Memory B cell (primary cell): ENCODE results near the gene LEO1.
A peak's percentile ranks its signal among the peaks of the same experiment; 100 is the strongest.
"Not testable (repeated sequence)": the region's sequence is repeated elsewhere in the genome, so short reads cannot be mapped to it uniquely, and the experiment has no call there.

Experiments
- ATAC-seq: fragments of 150-1000 bp; cut with Tn5 transposase; 2 replicates; pipeline ENCODE4 v1.10.0; 2021; ENCODE audit warnings: low read depth, mild to moderate bottlenecking, moderate library complexity
- DNase-seq, 2 donors: peaks; one replicate each; pipeline ENCODE4 v3.0.0; 2022; ENCODE audit warnings: low spot score in 2 of 2
- H3K27ac Mint-ChIP-seq: one replicate; pipeline ENCODE4 v1.8.0; 2022; ENCODE audit warnings: mild to moderate bottlenecking, moderate library complexity, mixed read lengths
- H3K27me3 Mint-ChIP-seq: one replicate; pipeline ENCODE4 v1.8.0; 2022; ENCODE audit warnings: mixed read lengths
- H3K36me3 Mint-ChIP-seq: one replicate; pipeline ENCODE4 v1.8.0; 2022; ENCODE audit warnings: mild to moderate bottlenecking, mixed read lengths
- H3K4me1 Mint-ChIP-seq: one replicate; pipeline ENCODE4 v1.8.0; 2022; ENCODE audit warnings: mixed read lengths
- H3K4me3 Mint-ChIP-seq: one replicate; pipeline ENCODE4 v1.8.0; 2022; ENCODE audit warnings: mild to moderate bottlenecking, moderate library complexity, mixed read lengths
- H3K9me3 Mint-ChIP-seq: one replicate; pipeline ENCODE4 v1.8.0; 2022; ENCODE audit warnings: mixed read lengths

LEO1 gene

GRCh38 chr15:52008698-52009434 is 37.3 kb upstream of the LEO1 start:
- ATAC-seq (peak; percentile 75), DNase-seq (no peak)
- Mint-ChIP-seq H3K4me3 (no peak overlapping the region), H3K36me3 (no peaks in the 10 kb centered on the region), H3K9me3 (no peaks in the 10 kb centered on the region), H3K27me3 (no peaks in the 10 kb centered on the region), H3K27ac (peak overlapping the region; percentile 79), H3K4me1 (peaks cover 28% of the 10 kb centered on the region)

- Mint-ChIP-seq H3K27ac (peak overlapping the region; percentile 79), H3K9me3 (no peaks in the 10 kb centered on the region), H3K36me3 (no peaks in the 10 kb centered on the region), H3K4me1 (peaks cover 28% of the 10 kb centered on the region), H3K27me3 (no peaks in the 10 kb centered on the region), H3K4me3 (no peak overlapping the region)
- ATAC-seq (no peak), DNase-seq (no peak)
These were observed 36.8 kb upstream of the LEO1 start for GRCh38 chr15:52008359-52008697.

GRCh38 chr15:52006702-52007340 is 35.2 kb upstream of the LEO1 start:
- DNase-seq (no peak), ATAC-seq (no peak)
- H3K9me3 Mint-ChIP-seq, result peaks cover 1% of the 10 kb centered on the region
- peak overlapping the region; percentile 89 for H3K27ac Mint-ChIP-seq
- peak overlapping the region; percentile 44 for H3K4me3 Mint-ChIP-seq
- no peaks in the 10 kb centered on the region for H3K36me3 Mint-ChIP-seq
- H3K4me1 Mint-ChIP-seq, result peaks cover 28% of the 10 kb centered on the region
- H3K27me3 Mint-ChIP-seq, result no peaks in the 10 kb centered on the region

GRCh38 chr15:52005748-52006701 is 34.4 kb upstream of the LEO1 start:
- no peaks in the 10 kb centered on the region for H3K27me3 Mint-ChIP-seq
- peak overlapping the region; percentile 89 for H3K27ac Mint-ChIP-seq
- ATAC-seq (peak; percentile 64), DNase-seq (no peak)
- peak overlapping the region; percentile 44 for H3K4me3 Mint-ChIP-seq
- H3K36me3 Mint-ChIP-seq, result no peaks in the 10 kb centered on the region
- peaks cover 1% of the 10 kb centered on the region for H3K9me3 Mint-ChIP-seq
- peaks cover 28% of the 10 kb centered on the region for H3K4me1 Mint-ChIP-seq

- no peak for DNase-seq
- Mint-ChIP-seq H3K27me3 (no peaks in the 10 kb centered on the region), H3K27ac (no peak overlapping the region), H3K36me3 (no peaks in the 10 kb centered on the region), H3K4me1 (peaks cover 28% of the 10 kb centered on the region), H3K9me3 (peaks cover 1% of the 10 kb centered on the region), H3K4me3 (no peak overlapping the region)
- no peak for ATAC-seq
These were observed 33.2 kb upstream of the LEO1 start for GRCh38 chr15:52004806-52005205.

- ATAC-seq, result no peak
- H3K4me1 Mint-ChIP-seq, result peaks cover 23% of the 10 kb centered on the region
- no peak overlapping the region for H3K4me3 Mint-ChIP-seq
- peak overlapping the region; percentile 28 for H3K27ac Mint-ChIP-seq
- H3K36me3 Mint-ChIP-seq, result no peaks in the 10 kb centered on the region
- no peaks in the 10 kb centered on the region for H3K27me3 Mint-ChIP-seq
- peaks cover 1% of the 10 kb centered on the region for H3K9me3 Mint-ChIP-seq
- no peak for DNase-seq
These were observed 32.1 kb upstream of the LEO1 start for GRCh38 chr15:52003710-52004109.

GRCh38 chr15:52003089-52003488 is 31.5 kb upstream of the LEO1 start:
- ATAC-seq, H3K9me3 Mint-ChIP-seq, DNase-seq, H3K27me3 Mint-ChIP-seq, H3K4me3 Mint-ChIP-seq, H3K36me3 Mint-ChIP-seq, H3K27ac Mint-ChIP-seq: not testable (repeated sequence)
- H3K4me1 Mint-ChIP-seq, result peaks cover 17% of the 10 kb centered on the region

- H3K27ac Mint-ChIP-seq, result no peak overlapping the region
- DNase-seq, result no peak
- H3K4me3 Mint-ChIP-seq, result no peak overlapping the region
- H3K4me1 Mint-ChIP-seq, result peaks cover 14% of the 10 kb centered on the region
- H3K27me3 Mint-ChIP-seq, result no peaks in the 10 kb centered on the region
- peaks cover 1% of the 10 kb centered on the region for H3K9me3 Mint-ChIP-seq
- no peak for ATAC-seq
- H3K36me3 Mint-ChIP-seq, result no peaks in the 10 kb centered on the region
These were observed 30.8 kb upstream of the LEO1 start for GRCh38 chr15:52002351-52002750.

GRCh38 chr15:51992953-51993352 is 21.4 kb upstream of the LEO1 start:
- Mint-ChIP-seq H3K27ac (no peak overlapping the region), H3K4me1 (no peaks in the 10 kb centered on the region), H3K4me3 (no peak overlapping the region), H3K9me3 (no peaks in the 10 kb centered on the region), H3K36me3 (no peaks in the 10 kb centered on the region), H3K27me3 (no peaks in the 10 kb centered on the region)
- ATAC-seq (no peak), DNase-seq (no peak)

- H3K9me3 Mint-ChIP-seq, result no peaks in the 10 kb centered on the region
- H3K4me1 Mint-ChIP-seq, result no peaks in the 10 kb centered on the region
- no peak overlapping the region for H3K27ac Mint-ChIP-seq
- H3K36me3 Mint-ChIP-seq, result no peaks in the 10 kb centered on the region
- no peaks in the 10 kb centered on the region for H3K27me3 Mint-ChIP-seq
- no peak for DNase-seq
- H3K4me3 Mint-ChIP-seq, result no peak overlapping the region
- no peak for ATAC-seq
These were observed 19.6 kb upstream of the LEO1 start for GRCh38 chr15:51991141-51991540.

GRCh38 chr15:51982770-51983103 is 11.2 kb upstream of the LEO1 start:
- no peaks in the 10 kb centered on the region for H3K9me3 Mint-ChIP-seq
- no peak overlapping the region for H3K4me3 Mint-ChIP-seq
- H3K27ac Mint-ChIP-seq, result no peak overlapping the region
- no peaks in the 10 kb centered on the region for H3K36me3 Mint-ChIP-seq
- no peaks in the 10 kb centered on the region for H3K27me3 Mint-ChIP-seq
- H3K4me1 Mint-ChIP-seq, result peaks cover 7% of the 10 kb centered on the region
- DNase-seq (no peak), ATAC-seq (no peak)

GRCh38 chr15:51982013-51982769 is 10.6 kb upstream of the LEO1 start:
- Mint-ChIP-seq H3K4me1 (peaks cover 7% of the 10 kb centered on the region), H3K36me3 (no peaks in the 10 kb centered on the region), H3K27me3 (no peaks in the 10 kb centered on the region), H3K4me3 (peak overlapping the region; percentile 25), H3K9me3 (no peaks in the 10 kb centered on the region), H3K27ac (no peak overlapping the region)
- DNase-seq (peak; percentile 10 to 42), ATAC-seq (peak; percentile 95)

GRCh38 chr15:51973775-51974174 is 2.2 kb upstream of the LEO1 start:
- no peak for ATAC-seq
- peaks cover 12% of the 10 kb centered on the region for H3K4me1 Mint-ChIP-seq
- no peaks in the 10 kb centered on the region for H3K27me3 Mint-ChIP-seq
- no peaks in the 10 kb centered on the region for H3K9me3 Mint-ChIP-seq
- no peak for DNase-seq
- H3K4me3 Mint-ChIP-seq, result no peak overlapping the region
- no peak overlapping the region for H3K27ac Mint-ChIP-seq
- no peaks in the 10 kb centered on the region for H3K36me3 Mint-ChIP-seq

- H3K36me3 Mint-ChIP-seq, result no peaks in the 10 kb centered on the region
- no peak overlapping the region for H3K27ac Mint-ChIP-seq
- H3K27me3 Mint-ChIP-seq, result no peaks in the 10 kb centered on the region
- ATAC-seq (no peak), DNase-seq (no peak)
- H3K4me1 Mint-ChIP-seq, result peaks cover 12% of the 10 kb centered on the region
- no peak overlapping the region for H3K4me3 Mint-ChIP-seq
- no peaks in the 10 kb centered on the region for H3K9me3 Mint-ChIP-seq
These were observed 1.6 kb upstream of the LEO1 start for GRCh38 chr15:51973220-51973619.
